SK-MEL-5 (cell line): ENCODE data around the gene STIP1. TPM values are rescaled to one million over a fixed set of nuclear protein-coding genes. Genes with fewer than 3 reads are reported as not detected.

Experiments used
- DNase-seq: peaks from one replicate; pipeline ENCODE4 v3.0.0-alpha.2; 2016; ENCODE audit warnings: low read depth, low spot score
- in situ Hi-C: cut with HindIII; loops from 2 replicates; pipeline ENCODE4 v1.10.0; 2016; ENCODE audit warnings: low sequenced_read_pairs, high pct_unique_total_duplicates, low pct_unique_long_range_greater_than_20kb
- total RNA-seq: library from RNA; depleted of rRNA; stranded (reverse); fragments of >200 nt; shearing (Covaris generic); gene quantifications from 2 replicates; pipeline ENCODE4 v1.2.3, GENCODE V29; 2014

STIP1 gene
- total RNA-seq, 1 experiment from 2014 or later = 248 TPM

GRCh38 chr11:64181506-64182411, 4.2 kb upstream of the STIP1 start:
- in situ Hi-C loops = no loop called here
- peak; percentile 82 for DNase-seq

GRCh38 chr11:64183890-64184289, 2.1 kb upstream of the STIP1 start:
- DNase-seq = no peak
- in situ Hi-C loops = no loop called here

GRCh38 chr11:64185175-64185692, 737 bp upstream of the STIP1 start:
- DNase-seq = peak; percentile 62
- in situ Hi-C loops = no loop called here

GRCh38 chr11:64186492-64187165, 658 bp downstream of the STIP1 start:
- DNase-seq = no peak
- in situ Hi-C loops = no loop called here

- DNase-seq = no peak
- in situ Hi-C loops = no loop called here
These were observed 6.5 kb downstream of the STIP1 start for GRCh38 chr11:64192434-64192833.

- in situ Hi-C loops = no loop called here
These were observed 10.7 kb downstream of the STIP1 start for GRCh38 chr11:64196626-64197025.

GRCh38 chr11:64198511-64198910, 12.5 kb downstream of the STIP1 start:
- in situ Hi-C loops = no loop called here
- no peak for DNase-seq

More at GRCh38 chr11:64196626-64197025, 10.7 kb downstream of the STIP1 start:
- peak; percentile 80 for DNase-seq

- no peak for DNase-seq
- in situ Hi-C loops = no loop called here
These were observed 15.6 kb downstream of the STIP1 start for GRCh38 chr11:64201543-64201942.

- no peak for DNase-seq
- in situ Hi-C loops = no loop called here
These were observed 17.0 kb downstream of the STIP1 start for GRCh38 chr11:64202992-64203391.

- in situ Hi-C loops = no loop called here
These were observed 17.6 kb downstream of the STIP1 start for GRCh38 chr11:64203421-64204079.

GRCh38 chr11:64204080-64204440, 18.1 kb downstream of the STIP1 start:
- DNase-seq = no peak
- in situ Hi-C loops = no loop called here

More at GRCh38 chr11:64203421-64204079, 17.6 kb downstream of the STIP1 start:
- no peak for DNase-seq

GRCh38 chr11:64204464-64204989, 18.6 kb downstream of the STIP1 start:
- DNase-seq = peak; percentile 84
- in situ Hi-C loops = no loop called here

GRCh38 chr11:64206457-64207255, 20.7 kb downstream of the STIP1 start, which contains the start of gene FERMT3:
FERMT3 (plus strand) TSS chr11:64206721; CDS start chr11:64207365, 644 bp downstream.
- in situ Hi-C loops = no loop called here
- no peak for DNase-seq

- in situ Hi-C loops = no loop called here
- no peak for DNase-seq
These were observed 21.5 kb downstream of the STIP1 start for GRCh38 chr11:64207256-64208085.

GRCh38 chr11:64208086-64208795, 22.3 kb downstream of the STIP1 start:
- no peak for DNase-seq
- in situ Hi-C loops = no loop called here
